K562 (cell line): ENCODE measurements around the gene CEP295NL. TPM values are rescaled to one million over a fixed set of nuclear protein-coding genes. Genes with fewer than 3 reads are reported as not detected.

Source experiments
- ATAC-seq: fragments of 200-7000 bp; cut with Tn5 transposase; 3 replicates; pipeline ENCODE4 v1.9.1; 2020; ENCODE audit warnings: moderate library complexity
- BruUV-seq: library from RNA; stranded (reverse); fragments of 400-500 nt; replicated peaks from 2 replicates; lab custom pipeline; 2021; lab: Mats Ljungman, UMichigan
- CTCF ChIA-PET: fragments of 300-600 bp; formaldehyde crosslinking; extraction: SDS; loops from one replicate; lab custom pipeline; 2021; ENCODE audit warnings: low intra/inter-chr PET ratio; lab: Yijun Ruan, JAX
- POLR2A ChIA-PET: fragments of 300-600, 350-650 bp; sonication (Branson Sonifier 250); formaldehyde crosslinking; extraction: SDS; loops from one replicate; lab custom pipeline; 2021; ENCODE audit warnings: antibody characterized with exemption, inconsistent platforms; lab: Yijun Ruan, JAX
- DNase-seq, 4 experiments: peaks; one replicate each; pipeline versions ENCODE4 v3.0.0 to v3.0.0-alpha.2; 2011 to 2018; ENCODE audit warnings: low spot score in 3 of 4, mixed read lengths in 3 of 4; ENCODE audit errors: extremely low read depth in 1 of 4
- FAIRE-seq: peaks from 2 replicates; lab custom pipeline; 2011; peaks lifted over from hg19 to GRCh38; lab: Jason Lieb, UNC
- H2AFZ ChIP-seq: 2 replicates; pipeline ENCODE4 v1.6.0; 2011; ENCODE audit warnings: low read depth, low read length, control low read depth, inconsistent platforms
- H3K27ac ChIP-seq: fragments of 200-600 bp; 3 replicates; pipeline ENCODE4 v1.8.0; 2011; ENCODE audit warnings: low read depth, mild to moderate bottlenecking, control low read depth, inconsistent platforms, low read length, moderate library complexity, mixed read lengths; ENCODE audit errors: extremely low read depth
- H3K27me3 ChIP-seq, 2 experiments: fragments of 300-600 bp in 1 of 2; 2 replicates in 1 of 2; 3 replicates in 1 of 2; pipeline versions ENCODE4 v1.6.0 to v1.8.0; 2011; ENCODE audit warnings: inconsistent platforms in 2 of 2, low read length in 2 of 2, mild to moderate bottlenecking in 1 of 2, mixed read lengths in 1 of 2, moderate library complexity in 1 of 2; ENCODE audit not compliant: control insufficient read depth in 2 of 2, insufficient read depth in 2 of 2
- H3K36me3 ChIP-seq: fragments of 300-600 bp; 3 replicates; pipeline ENCODE4 v1.8.0; 2011; ENCODE audit warnings: mild to moderate bottlenecking, low read length, inconsistent platforms; ENCODE audit not compliant: control insufficient read depth, insufficient read depth
- H3K4me1 ChIP-seq, 2 experiments: fragments of 200-600 bp in 1 of 2; replicated peaks in 1 of 2; 2 replicates in 1 of 2; 3 replicates in 1 of 2; pipeline versions ENCODE4 v1.5.1 to v1.8.0; 2011; ENCODE audit warnings: inconsistent platforms in 2 of 2, low read length in 2 of 2, mild to moderate bottlenecking in 1 of 2, mixed read lengths in 1 of 2, moderate library complexity in 1 of 2; ENCODE audit not compliant: control insufficient read depth in 2 of 2, insufficient read depth in 2 of 2
- H3K4me2 ChIP-seq: 2 replicates; pipeline ENCODE4 v1.6.1; 2011; ENCODE audit warnings: low read length, control low read depth, inconsistent platforms, mixed read lengths; ENCODE audit not compliant: insufficient read depth
- H3K4me3 ChIP-seq: fragments of 200-600 bp; sonication (generic), shearing (Covaris generic); 2 replicates; pipeline ENCODE4 v1.5.1; 2016; ENCODE audit warnings: control low read depth, inconsistent platforms
- H3K79me2 ChIP-seq: fragments of 200-600 bp; 3 replicates; pipeline ENCODE4 v1.8.0; 2011; ENCODE audit warnings: low read length, inconsistent platforms; ENCODE audit not compliant: control insufficient read depth, insufficient read depth
- H3K9ac ChIP-seq, 2 experiments: 2 replicates each; pipeline versions ENCODE4 v1.6.0 to v1.6.1; 2011; ENCODE audit warnings: low read depth in 2 of 2, low read length in 2 of 2, control low read depth in 1 of 2, inconsistent platforms in 1 of 2, mild to moderate bottlenecking in 1 of 2, mixed read lengths in 1 of 2; ENCODE audit not compliant: insufficient read depth in 1 of 2
- H3K9me1 ChIP-seq: one replicate; pipeline ENCODE4 v1.6.0; 2011; ENCODE audit warnings: inconsistent platforms, mild to moderate bottlenecking, low read length, moderate library complexity; ENCODE audit not compliant: control insufficient read depth, insufficient read depth
- H3K9me3 ChIP-seq: replicated peaks from 2 replicates; pipeline ENCODE4 v1.5.1; 2011; ENCODE audit warnings: low read depth, low read length, inconsistent platforms; ENCODE audit not compliant: control insufficient read depth, insufficient read depth
- H4K20me1 ChIP-seq: replicated peaks from 2 replicates; pipeline ENCODE4 v1.6.1; 2011; ENCODE audit warnings: low read length, inconsistent platforms, mixed read lengths; ENCODE audit not compliant: control insufficient read depth, insufficient read depth
- BHLHE40 ChIP-seq: IDR thresholded peaks from 2 replicates; pipeline ENCODE4 v1.6.1; 2011; ENCODE audit warnings: low read length, improper control_type of control experiment
- FOSL1 ChIP-seq: fragments of 200-800 bp; sonication (Bioruptor generic); conservative IDR thresholded peaks from 2 replicates; pipeline ENCODE4 v1.6.1; 2016; ENCODE audit warnings: missing genetic modification characterization, missing compliant biosample characterization
- GTF2F1 ChIP-seq: IDR thresholded peaks from 2 replicates; pipeline ENCODE4 v1.6.1; 2011; ENCODE audit warnings: low read depth, low read length, improper control_type of control experiment
- HDAC2 ChIP-seq: fragments of 450-650 bp; IDR thresholded peaks from 2 replicates; pipeline ENCODE4 v1.6.1; 2016; ENCODE audit warnings: mild to moderate bottlenecking
- KAT8 ChIP-seq: fragments of 450-650 bp; IDR thresholded peaks from 2 replicates; pipeline ENCODE4 v1.6.1; 2016; ENCODE audit warnings: low read depth, mild to moderate bottlenecking
- LEF1 ChIP-seq: fragments of 450-650 bp; IDR thresholded peaks from 2 replicates; pipeline ENCODE4 v1.6.1; 2016; ENCODE audit warnings: mild to moderate bottlenecking
- NR2C2 ChIP-seq, 2 experiments: fragments of 200-800 bp in 1 of 2; sonication (Bioruptor generic) in 1 of 2; sonication (generic) in 1 of 2; formaldehyde crosslinking in 1 of 2; IDR thresholded peaks; 2 replicates each; pipeline versions ENCODE4 v1.6.1 to v1.8.0; 2016 to 2022; ENCODE audit warnings: mild to moderate bottlenecking in 1 of 2, missing compliant biosample characterization in 1 of 2, missing genetic modification characterization in 1 of 2, missing genetic modification reagents in 1 of 2
- RFX1 ChIP-seq: fragments of 450-650 bp; IDR thresholded peaks from 2 replicates; pipeline ENCODE4 v1.6.1; 2016; ENCODE audit warnings: mild to moderate bottlenecking, moderate library complexity
- SIX5 ChIP-seq, 2 experiments: IDR thresholded peaks; 2 replicates each; pipeline ENCODE4 v1.6.1; 2011; ENCODE audit warnings: low read length in 2 of 2, borderline replicate concordance in 1 of 2, low read depth in 1 of 2, mild to moderate bottlenecking in 1 of 2, moderate library complexity in 1 of 2; ENCODE audit not compliant: insufficient read depth in 1 of 2
- TCF3 ChIP-seq: sonication (generic); formaldehyde crosslinking; IDR thresholded peaks from 2 replicates; pipeline ENCODE4 v1.4.0; 2020; ENCODE audit warnings: mild to moderate bottlenecking, missing genetic modification reagents
- TOE1 ChIP-seq, 2 experiments: fragments of 450-650 bp in 1 of 2; sonication (generic) in 1 of 2; formaldehyde crosslinking in 1 of 2; IDR thresholded peaks; 2 replicates each; pipeline versions ENCODE4 v1.7.1 to v1.8.0; 2016 to 2022; ENCODE audit warnings: borderline replicate concordance in 2 of 2, mild to moderate bottlenecking in 2 of 2, antibody characterized with exemption in 1 of 2, inconsistent platforms in 1 of 2, low read depth in 1 of 2, missing genetic modification reagents in 1 of 2, moderate library complexity in 1 of 2
- WGBS: fragments of 100-300 bp; shearing (Covaris generic); methylation state at CpG from one replicate; pipeline ENCODE4 v1.1.6; 2016; ENCODE audit warnings: low coverage, mixed read lengths; ENCODE audit not compliant: insufficient coverage; ENCODE audit errors: missing lambda C conversion rate; 5-methylcytosine and 5-hydroxymethylcytosine counted together
- in situ Hi-C: fragments of 300-500 bp; cut with MboI; formaldehyde crosslinking; loops from 4 replicates; pipeline ENCODE4 v1.15.0; 2018; ENCODE audit warnings: inconsistent platforms, mixed read lengths
- intact Hi-C: fragments of 100-400 bp; cut with micrococcal nuclease; formaldehyde crosslinking; loops from 2 replicates; pipeline ENCODE4 v1.14.2; 2022
- polyA plus RNA-seq, 8 experiments: library from polyadenylated mRNA; depleted of rRNA in 4 of 8; stranded (reverse) in 5 of 8; unstranded in 3 of 8; fragments of >200 nt; fragmentation: Nextera tagmentation in 2 of 8; fragmentation: Illumina TruSeq in 1 of 8; extraction: Ambion mirVana in 2 of 8; extraction: Trizol in 1 of 8; gene quantifications; 2 replicates each; pipeline versions ENCODE4 v1.2.1 to v1.2.3, GENCODE V29; 2011 to 2014; ENCODE audit warnings: inconsistent platforms in 1 of 8, missing spikeins in 1 of 8
- total RNA-seq, 7 experiments: library from RNA; depleted of rRNA in 6 of 7; stranded (reverse); fragments of >200 nt in 6 of 7; fragmentation: Illumina TruSeq in 2 of 7; extraction: Trizol in 2 of 7; gene quantifications; 2 replicates each; pipeline versions ENCODE4 v1.2.1 to v1.2.3, GENCODE V29; 2011 to 2021; ENCODE audit warnings: low replicate concordance in 1 of 7
- TF ChIP-seq, protein P1 (sequence below): fragments of 450-650 bp; IDR thresholded peaks from 2 replicates; pipeline ENCODE4 v1.6.1; 2016; ENCODE audit warnings: low read depth

The CEP295NL gene
- total and polyA plus RNA-seq, 9 of the 15 experiments (the other 6 are each of a cell fraction or from before 2014, with no cell fraction given), result not detected

- TF ChIP-seq FOSL1 (tag) (peak; percentile 50; the same call in 1 of the 2 replicates), RFX1 (peak; percentile 77), TOE1 (IDR thresholded peaks at IDR 0.05; ENCODE audit: borderline replicate concordance) (peak; percentile 9; the same call in 1 of the 2 replicates), TOE1 (CRISPR knock-in tag; IDR thresholded peaks at IDR 0.05; ENCODE audit: borderline replicate concordance, low read depth) (no peak), TCF3 (peak; percentile 6; the same call in 1 of the 2 replicates), HDAC2 (0 out of 2 replicates have a peak, but pooled peaks have one; percentile 38), BHLHE40 (peak; percentile 81), SIX5 (IDR thresholded peaks at IDR 0.05; ENCODE audit: borderline replicate concordance in 1 of 2, insufficient read depth in 1 of 2, low read depth in 1 of 2, low read length in 2 of 2) (no peak), NR2C2 (CRISPR knock-in tag; IDR thresholded peaks at IDR 0.05) (no peak), NR2C2 (tag; IDR thresholded peaks at IDR 0.05) (0 out of 2 replicates have a peak, but pooled peaks have one; percentile 1), LEF1 (0 out of 2 replicates have a peak, but pooled peaks have one; percentile 3), KAT8 (no peak), GTF2F1 (no peak)
- TF ChIP-seq, protein P1, sequence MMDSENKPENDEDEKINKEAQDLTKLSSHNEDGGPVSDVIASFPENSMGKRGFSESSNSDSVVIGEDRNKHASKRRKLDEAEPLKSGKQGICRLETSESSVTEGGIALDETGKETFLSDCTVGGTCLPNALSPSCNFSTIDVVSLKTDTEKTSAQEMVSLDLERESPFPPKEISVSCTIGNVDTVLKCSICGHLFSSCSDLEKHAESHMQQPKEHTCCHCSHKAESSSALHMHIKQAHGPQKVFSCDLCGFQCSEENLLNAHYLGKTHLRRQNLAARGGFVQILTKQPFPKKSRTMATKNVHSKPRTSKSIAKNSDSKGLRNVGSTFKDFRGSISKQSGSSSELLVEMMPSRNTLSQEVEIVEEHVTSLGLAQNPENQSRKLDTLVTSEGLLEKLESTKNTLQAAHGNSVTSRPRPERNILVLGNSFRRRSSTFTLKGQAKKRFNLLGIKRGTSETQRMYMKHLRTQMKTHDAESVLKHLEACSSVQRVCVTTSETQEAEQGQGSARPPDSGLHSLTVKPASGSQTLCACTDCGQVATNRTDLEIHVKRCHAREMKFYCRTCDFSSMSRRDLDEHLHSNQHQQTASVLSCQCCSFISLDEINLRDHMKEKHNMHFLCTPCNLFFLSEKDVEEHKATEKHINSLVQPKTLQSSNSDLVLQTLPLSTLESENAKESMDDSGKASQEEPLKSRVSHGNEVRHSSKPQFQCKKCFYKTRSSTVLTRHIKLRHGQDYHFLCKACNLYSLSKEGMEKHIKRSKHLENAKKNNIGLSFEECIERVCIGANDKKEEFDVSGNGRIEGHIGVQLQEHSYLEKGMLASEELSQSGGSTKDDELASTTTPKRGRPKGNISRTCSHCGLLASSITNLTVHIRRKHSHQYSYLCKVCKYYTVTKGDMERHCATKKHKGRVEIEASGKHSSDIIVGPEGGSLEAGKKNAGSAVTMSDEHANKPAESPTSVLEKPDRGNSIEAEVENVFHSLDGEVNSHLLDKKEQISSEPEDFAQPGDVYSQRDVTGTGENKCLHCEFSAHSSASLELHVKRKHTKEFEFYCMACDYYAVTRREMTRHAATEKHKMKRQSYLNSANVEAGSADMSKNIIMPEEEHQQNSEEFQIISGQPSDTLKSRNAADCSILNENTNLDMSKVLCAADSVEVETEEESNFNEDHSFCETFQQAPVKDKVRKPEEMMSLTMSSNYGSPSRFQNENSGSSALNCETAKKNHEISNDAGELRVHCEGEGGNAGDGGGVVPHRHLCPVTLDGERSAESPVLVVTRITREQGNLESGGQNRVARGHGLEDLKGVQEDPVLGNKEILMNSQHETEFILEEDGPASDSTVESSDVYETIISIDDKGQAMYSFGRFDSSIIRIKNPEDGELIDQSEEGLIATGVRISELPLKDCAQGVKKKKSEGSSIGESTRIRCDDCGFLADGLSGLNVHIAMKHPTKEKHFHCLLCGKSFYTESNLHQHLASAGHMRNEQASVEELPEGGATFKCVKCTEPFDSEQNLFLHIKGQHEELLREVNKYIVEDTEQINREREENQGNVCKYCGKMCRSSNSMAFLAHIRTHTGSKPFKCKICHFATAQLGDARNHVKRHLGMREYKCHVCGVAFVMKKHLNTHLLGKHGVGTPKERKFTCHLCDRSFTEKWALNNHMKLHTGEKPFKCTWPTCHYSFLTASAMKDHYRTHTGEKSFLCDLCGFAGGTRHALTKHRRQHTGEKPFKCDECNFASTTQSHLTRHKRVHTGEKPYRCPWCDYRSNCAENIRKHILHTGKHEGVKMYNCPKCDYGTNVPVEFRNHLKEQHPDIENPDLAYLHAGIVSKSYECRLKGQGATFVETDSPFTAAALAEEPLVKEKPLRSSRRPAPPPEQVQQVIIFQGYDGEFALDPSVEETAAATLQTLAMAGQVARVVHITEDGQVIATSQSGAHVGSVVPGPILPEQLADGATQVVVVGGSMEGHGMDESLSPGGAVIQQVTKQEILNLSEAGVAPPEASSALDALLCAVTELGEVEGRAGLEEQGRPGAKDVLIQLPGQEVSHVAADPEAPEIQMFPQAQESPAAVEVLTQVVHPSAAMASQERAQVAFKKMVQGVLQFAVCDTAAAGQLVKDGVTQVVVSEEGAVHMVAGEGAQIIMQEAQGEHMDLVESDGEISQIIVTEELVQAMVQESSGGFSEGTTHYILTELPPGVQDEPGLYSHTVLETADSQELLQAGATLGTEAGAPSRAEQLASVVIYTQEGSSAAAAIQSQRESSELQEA, result no peak
- no peak overlapping the region for H3K4me3 ChIP-seq
- H3K27me3 ChIP-seq, result peaks cover 24 to 49% of the 10 kb centered on the region in 2 experiments; a peak in 4 of 5 replicates
- H3K9me3 ChIP-seq, result no peaks in the 10 kb centered on the region
- in situ Hi-C loops (loop anchor here (5.0 kb wide), 1 partner anchor 84 kb away; no protein-coding TSS in a partner anchor), intact Hi-C loops (no loop called here)
- H3K4me2 ChIP-seq, result peak overlapping the region; percentile 57
- no peak for ATAC-seq
- H4K20me1 ChIP-seq, result peaks cover 4% of the 10 kb centered on the region; the same call in 1 of the 2 replicates
- peaks cover 4% of the 10 kb centered on the region for H3K9me1 ChIP-seq
- BruUV-seq, result no TSS peak
- WGBS, result 27% methylated on average over 16 of the region's 24 CpGs
- peak overlapping the region in 1 of 2 experiments; percentile 14; a peak in 2 of 4 replicates for H3K9ac ChIP-seq
- ChIA-PET CTCF (no interaction called here), POLR2A (interaction anchor here (0.6 kb wide), 1 partner anchor 32 kb away, joined by 3 read pairs; no protein-coding TSS in a partner anchor)
- H3K4me1 ChIP-seq, result peaks cover 16 to 34% of the 10 kb centered on the region in 2 experiments
- H3K36me3 ChIP-seq, result no peaks in the 10 kb centered on the region
- peak overlapping the region; percentile 91 for H2AFZ ChIP-seq
- peak overlapping the region; percentile 68; the same call in 2 of the 3 replicates for H3K27ac ChIP-seq
- FAIRE-seq, result peak; percentile 11
- no peaks in the 10 kb centered on the region for H3K79me2 ChIP-seq
- no peak for DNase-seq
Observed at GRCh38 chr17:78883533-78884131, 19.4 kb downstream of the CEP295NL start.
